HEK293 (cell line): ENCODE measurements around the gene RIT1.

Experiments used
- ZBTB7A ChIP-seq: fragments of 450-650 bp; formaldehyde crosslinking; IDR thresholded peaks from 2 replicates; pipeline ENCODE4 v1.5.1; 2016; ENCODE audit warnings: low read depth, missing biosample characterization, missing genetic modification characterization
- ZNF341 ChIP-seq: fragments of 450-650 bp; formaldehyde crosslinking; IDR thresholded peaks from 2 replicates; pipeline ENCODE4; 2016; ENCODE audit warnings: low read depth, missing biosample characterization, missing genetic modification characterization
- TF ChIP-seq, protein P1 (sequence below): fragments of 450-650 bp; formaldehyde crosslinking; IDR thresholded peaks from 2 replicates; pipeline ENCODE4 v1.5.1; 2016; ENCODE audit warnings: missing biosample characterization, missing genetic modification characterization

- TF ChIP-seq ZBTB7A (tag by site-specific recombination): no peak
- no peak for TF ChIP-seq ZNF341
- TF ChIP-seq, protein P1, sequence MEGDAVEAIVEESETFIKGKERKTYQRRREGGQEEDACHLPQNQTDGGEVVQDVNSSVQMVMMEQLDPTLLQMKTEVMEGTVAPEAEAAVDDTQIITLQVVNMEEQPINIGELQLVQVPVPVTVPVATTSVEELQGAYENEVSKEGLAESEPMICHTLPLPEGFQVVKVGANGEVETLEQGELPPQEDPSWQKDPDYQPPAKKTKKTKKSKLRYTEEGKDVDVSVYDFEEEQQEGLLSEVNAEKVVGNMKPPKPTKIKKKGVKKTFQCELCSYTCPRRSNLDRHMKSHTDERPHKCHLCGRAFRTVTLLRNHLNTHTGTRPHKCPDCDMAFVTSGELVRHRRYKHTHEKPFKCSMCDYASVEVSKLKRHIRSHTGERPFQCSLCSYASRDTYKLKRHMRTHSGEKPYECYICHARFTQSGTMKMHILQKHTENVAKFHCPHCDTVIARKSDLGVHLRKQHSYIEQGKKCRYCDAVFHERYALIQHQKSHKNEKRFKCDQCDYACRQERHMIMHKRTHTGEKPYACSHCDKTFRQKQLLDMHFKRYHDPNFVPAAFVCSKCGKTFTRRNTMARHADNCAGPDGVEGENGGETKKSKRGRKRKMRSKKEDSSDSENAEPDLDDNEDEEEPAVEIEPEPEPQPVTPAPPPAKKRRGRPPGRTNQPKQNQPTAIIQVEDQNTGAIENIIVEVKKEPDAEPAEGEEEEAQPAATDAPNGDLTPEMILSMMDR (tag by site-specific recombination): no peak
Observed at GRCh38 chr1:155932081-155932480, 20.9 kb upstream of the RIT1 start.
